HG03558 (cell line): Measurements from ENCODE around the gene PPP1R12C.
A peak's percentile ranks its signal among the peaks of the same experiment; 100 is the strongest.
"Not testable (repeated sequence)": the region's sequence is repeated elsewhere in the genome, so short reads cannot be mapped to it uniquely, and the experiment has no call there.

ENCODE experiments used
- ATAC-seq: cut with Tn5 transposase; IDR thresholded peaks from one replicate; pipeline ENCODE4 v1.9.1; 2021; ENCODE audit warnings: moderate number of reproducible peaks; ENCODE audit not compliant: unreplicated experiment; ENCODE audit errors: extremely low read depth

PPP1R12C gene

DNA sequence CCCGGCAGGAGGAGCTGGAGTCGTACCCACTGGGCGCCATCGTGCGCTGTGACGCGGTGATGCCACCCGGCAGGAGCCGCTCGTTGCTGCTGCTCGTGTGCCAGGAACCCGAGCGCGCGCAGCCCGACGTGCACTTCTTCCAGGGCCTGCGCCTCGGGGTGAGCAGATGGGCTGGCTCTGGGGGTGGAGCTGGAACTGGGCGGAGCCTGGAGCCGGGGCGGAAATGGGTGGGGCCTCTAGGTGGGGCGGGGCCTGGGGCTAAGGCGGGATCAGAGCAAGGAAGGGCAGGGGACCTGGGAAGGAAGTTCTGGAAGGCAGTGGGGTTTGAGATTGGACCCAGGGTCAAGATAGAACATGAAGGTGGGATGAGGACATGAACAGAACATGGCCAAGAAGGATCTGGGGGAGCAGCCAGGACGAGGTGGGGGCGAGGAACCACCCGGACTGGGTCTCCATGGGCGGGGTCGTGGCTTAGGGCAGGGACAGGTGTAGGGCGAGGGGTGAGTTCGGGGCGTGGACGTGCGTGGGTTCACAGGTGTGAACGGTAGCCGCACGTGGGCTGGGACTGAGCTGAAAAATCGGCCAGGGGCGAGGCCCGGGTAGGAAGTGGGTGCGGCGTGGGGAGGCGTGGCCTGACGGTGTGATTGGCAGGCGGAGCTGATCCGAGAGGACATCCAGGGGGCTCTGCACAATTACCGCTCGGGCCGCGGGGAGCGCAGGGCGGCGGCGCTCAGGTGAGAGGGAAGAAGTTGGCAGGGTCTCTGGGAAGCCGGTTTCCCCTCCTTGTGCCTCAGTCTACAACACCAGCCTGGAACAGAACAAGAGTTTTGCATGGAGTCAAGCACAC lies 37.1 kb downstream of the PPP1R12C start:
- ATAC-seq: no peak

DNA sequence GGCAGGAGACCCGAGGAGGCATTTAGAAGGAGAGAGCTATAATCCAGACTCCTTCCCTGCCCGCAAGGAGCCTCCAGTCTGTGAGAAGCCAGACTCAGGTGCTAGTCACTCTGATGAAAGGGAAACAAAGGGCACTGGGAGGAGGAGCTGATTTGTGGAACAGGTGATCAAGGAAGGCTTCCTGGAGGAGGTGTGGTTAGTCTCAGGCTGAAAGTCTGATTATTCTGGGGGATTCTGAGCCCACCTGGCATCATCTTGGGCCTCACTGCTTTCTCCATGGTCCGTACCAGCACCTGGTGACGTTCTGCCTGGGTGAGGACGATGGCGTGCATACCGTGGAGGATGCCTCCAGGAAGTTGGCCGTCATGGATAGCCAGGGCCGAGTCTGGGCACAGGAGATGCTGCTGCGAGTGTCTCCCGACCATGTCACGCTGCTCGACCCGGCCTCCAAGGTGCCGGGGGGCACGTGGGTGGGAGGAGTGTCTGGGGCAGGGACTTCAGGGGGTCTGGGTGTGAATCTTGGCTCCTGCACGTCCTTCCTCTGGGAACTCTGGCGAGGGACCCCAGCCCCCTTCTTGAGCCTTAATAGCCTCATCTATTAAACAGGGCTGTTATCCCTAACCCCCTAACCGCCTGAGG lies 37.9 kb downstream of the PPP1R12C start:
- ATAC-seq: no peak

DNA sequence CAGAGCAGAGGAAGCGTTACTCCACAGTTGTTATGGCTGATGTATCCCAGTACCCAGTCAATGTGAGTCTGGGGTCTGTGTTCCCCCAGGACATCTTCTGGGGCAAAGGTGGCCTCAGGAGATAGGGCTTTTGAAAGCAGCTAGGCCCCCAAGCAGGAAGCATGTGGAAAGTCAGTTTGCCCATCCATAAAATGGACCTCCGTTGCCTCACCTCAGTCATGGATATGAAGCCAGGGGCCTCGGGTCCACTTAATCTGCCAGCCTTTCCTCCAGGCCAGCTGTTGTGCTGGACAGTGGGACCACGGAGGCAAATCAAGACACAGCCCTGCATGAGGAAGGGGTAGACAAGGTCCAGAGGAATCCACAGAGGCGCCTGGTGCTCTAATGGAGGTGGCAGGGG lies 38.4 kb downstream of the PPP1R12C start:
- ATAC-seq: no peak

DNA sequence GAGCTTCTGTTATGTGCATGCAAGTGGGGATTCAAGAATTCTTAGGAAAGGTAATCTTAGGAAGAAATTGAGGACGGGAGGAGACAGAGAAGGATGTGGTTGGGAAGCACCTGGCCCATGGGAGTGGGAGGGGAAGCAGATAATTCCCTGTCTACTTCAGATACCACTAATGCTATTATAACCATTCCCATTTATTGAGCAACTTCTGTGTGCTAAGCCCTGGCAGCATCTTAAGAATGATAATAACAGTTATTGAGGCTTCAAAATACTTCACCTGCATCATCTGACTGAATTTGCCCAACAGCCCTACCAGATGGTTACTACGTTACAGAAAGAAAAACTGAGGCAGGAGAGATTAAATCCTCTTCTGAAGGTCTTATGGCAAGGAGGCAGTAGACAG lies 40.3 kb downstream of the PPP1R12C start:
- no peak for ATAC-seq

DNA sequence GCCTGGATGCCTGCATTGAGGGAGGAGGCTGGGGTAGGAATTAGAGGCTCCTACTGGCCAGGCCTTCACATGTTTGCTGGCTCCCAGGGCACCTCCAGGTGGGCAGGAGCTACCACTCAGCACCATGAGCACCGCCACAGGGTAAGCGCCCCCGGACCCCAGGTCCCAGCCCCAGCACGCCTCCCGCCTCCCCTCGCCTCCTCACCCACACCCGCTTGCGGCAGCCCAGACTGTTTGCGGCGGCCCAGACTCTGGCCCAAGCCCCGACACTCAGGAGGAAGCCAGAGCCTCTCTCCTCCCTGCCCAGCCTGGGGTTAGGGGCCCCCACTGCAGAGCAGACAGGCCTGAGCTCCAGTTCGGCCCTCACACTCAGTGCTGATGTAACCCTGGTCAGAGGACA lies 41.1 kb downstream of the PPP1R12C start:
- no peak for ATAC-seq

DNA sequence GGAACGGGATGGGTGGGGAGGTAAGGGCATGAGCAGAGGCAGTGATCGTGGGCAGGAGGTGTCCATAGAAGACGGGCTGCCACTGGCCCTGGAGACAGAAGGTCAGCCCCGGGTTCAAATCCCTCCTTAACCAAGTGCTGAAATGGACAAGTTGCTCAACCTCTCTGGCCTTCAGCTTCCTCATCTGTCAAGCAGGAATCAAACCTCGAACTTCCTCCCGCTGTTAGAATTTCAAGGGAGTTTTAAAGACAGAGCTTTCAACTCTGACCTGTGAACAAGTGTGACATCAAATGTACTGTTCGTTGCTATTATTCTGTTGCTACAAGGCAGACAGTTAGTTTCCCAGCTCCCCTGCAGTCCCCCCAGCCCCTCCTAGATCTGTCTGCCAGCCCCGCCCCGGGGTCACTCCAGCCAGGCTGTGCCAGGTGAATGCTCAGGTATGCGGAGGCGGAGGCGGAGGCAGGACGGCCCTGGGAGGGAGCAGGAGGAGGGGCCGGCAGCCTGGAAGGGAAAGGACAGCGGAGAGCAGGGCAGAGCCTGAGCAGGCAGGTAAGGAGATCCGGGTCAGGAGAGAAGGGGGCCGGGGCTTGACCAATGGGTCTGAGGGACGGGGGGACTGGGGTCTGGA lies 42.0 kb downstream of the PPP1R12C start, which contains the start of gene EPS8L1:
EPS8L1 (plus strand) TSS at position 499 of the 628 bp plus-strand sequence. CDS start 576 bp downstream, outside the sequence.
- ATAC-seq: no peak

DNA sequence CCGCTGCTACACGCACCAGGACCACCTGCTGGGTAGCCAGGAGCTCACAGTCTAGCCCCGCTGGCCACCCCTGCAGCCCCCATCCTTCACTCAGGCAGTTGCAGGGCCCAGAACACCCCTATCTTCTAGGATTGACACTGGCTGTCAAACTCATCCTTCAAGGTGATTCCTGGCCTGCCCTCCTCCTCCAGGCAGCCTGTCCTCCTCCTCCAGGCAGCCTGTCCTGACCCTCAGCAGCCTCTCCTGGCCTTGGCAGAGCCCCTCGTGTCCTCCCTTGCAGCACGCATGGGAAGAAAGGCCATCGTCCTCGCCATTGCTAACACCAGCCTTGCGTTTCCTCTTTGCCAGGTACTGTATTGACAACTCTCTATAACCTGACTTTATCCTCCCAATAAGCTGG lies 45.5 kb downstream of the PPP1R12C start:
- ATAC-seq: no peak

DNA sequence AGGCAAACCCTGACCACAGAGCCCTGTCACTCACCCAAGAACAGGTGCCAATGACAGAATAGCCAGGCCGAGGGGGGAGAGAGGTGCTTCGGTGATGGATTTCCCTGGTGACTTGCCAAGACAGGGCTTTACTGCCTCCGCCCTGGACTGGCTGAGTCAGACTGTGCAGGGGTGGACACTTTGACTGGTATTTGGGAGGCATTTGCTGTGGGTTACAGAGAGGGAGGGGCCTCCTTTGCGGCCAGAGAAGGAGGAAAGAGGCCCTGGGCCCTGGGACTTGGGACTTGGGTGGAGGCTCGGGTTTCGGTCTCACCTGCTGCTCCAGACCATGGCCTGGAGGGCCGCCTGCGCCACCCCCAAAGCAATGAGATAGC lies 46.3 kb downstream of the PPP1R12C start:
- no peak for ATAC-seq

DNA sequence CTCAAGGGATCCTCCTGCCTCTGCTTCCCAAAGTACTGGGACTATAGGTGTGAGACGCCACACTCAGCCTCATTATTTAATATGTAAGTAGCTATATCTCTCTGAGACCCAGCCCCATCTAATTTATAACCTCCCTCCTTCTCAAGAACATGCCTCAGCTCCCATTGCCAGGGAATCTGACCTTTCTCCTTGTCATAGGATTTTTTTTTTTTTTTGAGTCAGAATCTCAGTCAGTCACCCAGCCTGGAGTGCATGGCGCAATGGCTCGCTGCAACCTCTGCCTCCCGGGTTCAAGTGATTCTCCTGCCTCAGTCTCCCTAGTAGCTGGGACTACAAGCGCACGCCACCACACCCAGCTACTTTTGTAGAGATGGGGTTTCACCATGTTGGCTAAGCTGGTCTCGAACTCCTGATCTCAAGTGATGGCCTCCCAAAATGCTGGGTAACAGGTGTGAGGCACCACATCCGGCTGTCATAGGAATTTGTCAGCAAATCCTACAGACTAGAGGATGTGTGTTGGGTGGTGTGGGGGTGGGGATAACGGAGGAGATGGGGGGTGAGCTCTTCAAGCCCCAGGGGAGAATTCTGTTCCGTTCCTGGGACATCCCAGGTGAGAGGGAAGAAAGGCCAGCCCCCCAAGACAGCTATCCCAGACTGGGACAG lies 46.8 kb downstream of the PPP1R12C start:
- no peak for ATAC-seq

DNA sequence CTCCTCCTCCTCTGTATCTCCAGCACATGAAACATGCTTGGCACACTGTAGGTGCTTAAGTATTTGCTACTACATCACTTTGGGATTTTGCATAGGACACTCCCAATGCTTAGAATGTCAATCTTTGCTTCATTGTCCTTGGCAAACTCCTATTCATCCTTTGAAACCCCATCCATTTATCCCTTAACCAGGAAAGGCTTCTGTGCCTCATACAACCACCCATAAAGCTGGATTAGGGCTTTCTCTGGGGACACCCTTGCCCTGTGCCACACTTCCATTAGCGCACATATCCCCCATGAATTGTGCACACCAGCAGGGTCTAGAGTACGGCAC lies 47.6 kb downstream of the PPP1R12C start:
- no peak for ATAC-seq

DNA sequence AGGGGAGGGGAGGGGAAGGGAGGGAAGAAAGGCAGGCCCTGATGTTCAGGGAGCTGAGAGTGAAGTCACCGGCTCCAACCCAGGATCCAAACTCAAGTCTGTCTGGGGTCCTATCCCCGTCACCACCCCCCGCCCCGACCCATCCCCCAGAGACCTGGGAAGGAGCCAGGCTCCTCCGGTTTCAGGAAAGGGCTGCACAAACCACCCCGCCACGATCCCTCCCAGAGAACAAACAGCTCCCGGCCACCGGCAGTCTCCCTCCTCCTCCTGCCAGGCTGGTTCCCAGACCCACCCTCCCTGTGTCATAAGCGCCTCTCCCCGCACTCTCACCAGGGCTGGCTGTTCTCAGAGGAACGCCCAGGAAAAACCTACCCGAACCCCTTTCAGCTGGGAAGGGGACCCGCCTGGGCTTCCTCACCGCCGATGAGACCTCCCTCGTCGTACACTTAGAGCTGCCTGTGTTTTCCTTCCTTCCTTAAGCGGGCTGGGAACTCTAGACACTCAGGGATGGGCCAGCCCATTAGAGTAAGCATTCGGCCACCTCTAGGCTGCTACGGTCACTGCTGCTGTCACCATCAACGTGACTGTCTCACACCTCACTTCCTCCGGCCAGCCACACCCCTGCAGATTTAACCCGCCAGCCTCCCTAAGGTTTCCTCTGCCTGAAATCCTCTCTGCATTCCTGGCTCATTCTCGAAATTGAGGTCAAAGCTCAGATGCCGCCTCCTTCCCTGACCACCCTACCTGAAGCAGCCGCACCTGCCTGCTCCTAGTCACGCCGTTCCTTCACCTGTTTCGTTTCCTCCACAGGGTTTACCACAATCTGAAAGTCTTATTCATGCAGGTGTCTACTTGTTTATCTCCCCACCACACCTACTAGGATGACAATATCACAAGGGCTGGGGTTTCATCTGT lies 48.2 kb downstream of the PPP1R12C start:
- no peak for ATAC-seq

DNA sequence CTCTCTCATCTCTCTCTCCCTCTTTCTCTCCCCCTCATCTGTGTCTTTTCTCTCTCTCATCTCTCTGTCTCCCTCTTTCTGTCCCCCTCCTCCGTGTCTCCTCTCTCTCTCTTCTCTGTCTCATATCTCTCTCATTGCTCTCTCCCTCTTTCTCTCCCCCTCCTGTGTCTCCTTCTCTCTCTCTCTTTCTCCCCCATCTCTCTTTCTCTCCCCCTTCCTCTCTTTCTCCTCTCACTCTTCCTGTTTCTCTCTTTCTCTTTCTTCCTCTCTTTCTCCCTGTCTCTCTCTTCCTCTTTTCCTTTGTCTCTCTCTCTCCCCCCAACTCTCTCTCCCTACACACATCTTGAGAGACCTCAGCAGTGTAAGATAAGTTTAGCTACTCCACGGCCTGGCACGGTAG lies 49.6 kb downstream of the PPP1R12C start:
- ATAC-seq: no peak

DNA sequence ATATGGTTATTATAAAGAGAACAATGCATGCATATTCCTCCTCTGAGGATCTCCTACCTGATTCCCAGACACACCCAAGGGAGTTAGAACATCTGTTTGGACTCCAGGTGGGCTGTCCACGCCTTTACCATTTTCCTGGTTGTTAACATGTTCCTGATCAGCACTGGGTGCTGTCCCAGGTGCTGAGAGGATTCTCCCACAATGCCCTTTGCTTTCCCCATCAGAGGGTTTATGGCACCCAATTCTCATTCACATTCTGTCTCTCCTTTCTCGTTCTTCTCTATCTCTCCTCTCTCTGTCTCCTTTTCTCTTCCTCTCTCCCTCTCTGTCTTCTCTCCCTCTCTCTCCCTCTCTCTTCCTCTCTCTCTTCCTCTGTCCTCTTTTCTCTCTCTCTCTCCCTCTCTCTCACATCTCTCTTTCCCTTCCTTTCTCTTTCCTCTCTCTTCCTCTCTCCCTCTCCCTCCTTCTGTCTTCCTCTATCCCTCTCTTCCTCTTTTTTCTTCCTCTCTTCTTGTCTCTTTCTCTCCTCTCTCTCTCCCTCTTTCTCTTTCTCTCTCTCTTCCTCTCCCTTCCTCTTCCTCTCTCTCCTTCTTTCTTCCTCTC lies 51.2 kb downstream of the PPP1R12C start:
- ATAC-seq: no peak

DNA sequence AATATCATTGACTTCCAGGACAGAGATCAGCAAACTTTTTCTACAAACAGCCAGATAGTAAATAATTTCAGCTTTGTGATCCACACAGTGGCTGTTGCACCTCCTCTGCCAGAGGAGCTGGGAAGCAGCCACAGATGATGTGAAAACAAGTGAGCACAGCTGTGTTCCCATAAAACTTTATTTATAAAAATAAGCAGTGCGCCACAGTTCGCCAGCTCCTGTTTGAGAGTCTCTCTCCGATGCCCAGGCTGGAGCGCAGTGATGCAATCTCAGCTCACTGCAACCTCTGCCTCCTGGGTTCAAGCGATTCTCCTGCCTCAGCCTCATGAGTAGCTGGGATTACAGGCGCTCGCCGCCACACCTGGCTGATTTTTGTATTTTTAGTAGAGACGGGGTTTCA lies 51.9 kb downstream of the PPP1R12C start:
- ATAC-seq: not testable (repeated sequence)

DNA sequence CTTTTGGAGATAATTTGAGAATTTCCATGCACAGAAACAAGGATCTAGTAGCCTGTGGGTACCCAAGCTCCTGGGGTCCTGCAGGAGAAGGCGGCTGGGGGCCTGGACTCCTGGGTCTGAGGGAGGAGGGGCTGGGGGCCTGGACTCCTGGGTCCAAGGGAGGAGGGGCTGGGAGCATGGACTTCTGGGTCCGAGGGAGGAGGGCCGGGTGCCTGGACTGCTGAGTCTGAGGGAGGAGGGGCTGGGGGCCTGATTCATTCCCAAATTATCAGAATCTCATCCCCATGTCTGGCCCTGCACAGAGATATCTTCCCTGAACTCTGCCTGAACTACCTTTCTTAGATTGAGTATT lies 54.0 kb downstream of the PPP1R12C start:
- ATAC-seq: no peak

DNA sequence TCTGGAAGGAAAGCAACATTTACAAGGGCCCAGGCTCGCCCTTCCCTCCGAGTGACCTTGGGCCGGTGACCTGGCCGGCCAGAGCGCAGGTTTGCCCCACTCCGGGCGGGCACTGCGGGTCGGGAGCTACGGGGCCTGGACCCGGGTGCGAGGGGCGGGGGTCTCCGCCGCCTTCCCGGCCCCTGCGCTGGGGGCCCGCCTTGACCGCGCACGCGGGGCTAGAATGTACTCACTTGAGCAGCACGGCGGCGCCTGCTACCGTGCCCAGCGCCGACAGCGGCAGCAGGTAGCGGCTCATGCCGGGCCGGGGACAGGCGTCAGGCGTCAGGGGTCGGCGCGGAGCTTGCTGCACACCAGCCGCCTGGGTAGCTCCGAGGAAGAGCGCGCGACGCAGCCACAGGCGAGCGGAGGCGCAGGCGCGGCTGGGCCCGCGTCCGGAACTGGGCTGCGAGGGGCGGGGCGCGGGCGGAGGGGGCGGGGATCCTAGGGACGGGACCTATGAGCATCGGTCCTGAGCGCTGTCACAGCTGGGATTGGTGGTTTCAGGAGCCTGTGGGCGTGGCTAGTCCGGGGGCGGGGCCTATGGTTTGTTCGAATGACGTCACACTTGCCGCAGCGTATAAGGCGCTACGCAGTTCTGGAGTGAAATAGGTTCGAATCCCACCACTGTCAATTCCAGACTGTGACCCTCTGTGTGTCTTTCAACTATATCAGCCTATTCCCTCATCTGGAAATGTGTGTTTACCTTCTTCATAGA lies 54.5 kb downstream of the PPP1R12C start, which contains the start of gene RDH13:
RDH13 (minus strand) TSS at position 414 of the 757 bp plus-strand sequence; CDS start at position 298, 116 bp downstream.
- peak; percentile 45 for ATAC-seq

DNA sequence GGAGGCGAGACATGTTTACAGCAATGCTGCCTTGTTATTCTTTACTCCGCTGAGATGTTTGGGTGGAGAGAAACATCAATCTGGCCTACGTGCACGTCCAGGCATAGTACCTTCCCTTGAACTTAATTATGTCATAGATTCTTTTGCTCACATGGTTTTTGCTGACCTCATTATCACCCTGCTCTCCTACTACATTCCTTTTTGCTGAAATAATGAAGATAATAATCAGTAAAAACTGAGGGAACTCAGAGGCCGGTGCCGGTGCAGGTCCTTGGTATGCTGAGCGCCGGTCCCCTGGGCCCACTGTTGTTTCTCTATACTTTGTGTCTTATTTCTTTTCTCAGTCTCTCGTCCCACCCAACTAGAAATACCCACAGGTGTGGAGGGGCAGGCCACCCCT lies 57.1 kb downstream of the PPP1R12C start:
- not testable (repeated sequence) for ATAC-seq

DNA sequence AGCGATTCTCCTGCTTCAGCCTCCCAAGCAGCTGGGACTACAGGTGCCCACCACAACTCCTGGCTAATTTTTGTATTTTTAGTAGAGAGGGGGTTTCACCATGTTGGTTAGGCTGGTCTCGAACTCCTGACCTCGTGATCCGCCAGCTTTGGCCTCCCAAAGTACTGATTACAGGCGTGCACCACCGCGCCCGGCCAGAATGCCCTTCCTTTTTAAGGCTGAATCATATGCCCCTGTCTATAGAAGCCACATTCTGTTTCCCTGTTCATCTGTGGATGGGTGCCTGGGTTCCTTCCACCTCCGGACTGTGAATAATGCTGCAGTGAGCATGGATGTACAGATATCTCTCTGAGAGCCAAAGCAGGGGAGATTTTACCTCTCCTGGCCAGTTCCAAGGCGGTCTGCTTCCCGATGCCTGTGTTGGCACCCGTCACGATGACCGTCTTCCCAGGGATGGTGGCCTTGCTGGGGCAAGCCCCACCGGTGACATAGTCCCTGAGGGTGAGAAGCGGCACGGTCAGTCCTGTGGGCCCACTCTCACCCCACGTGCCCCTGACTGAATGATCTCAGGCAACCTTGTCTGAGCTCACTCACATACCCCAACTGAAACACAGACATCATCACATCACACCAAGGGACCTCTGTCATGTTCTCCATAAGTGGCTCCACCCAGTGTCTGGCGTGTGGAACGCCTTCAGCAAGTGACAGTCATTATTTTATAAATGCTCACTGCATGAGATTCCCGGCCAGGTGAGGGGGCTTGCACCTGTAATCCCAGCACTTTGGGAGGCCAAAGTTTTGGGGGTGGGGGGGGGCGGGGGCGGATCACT lies 58.4 kb downstream of the PPP1R12C start:
- no peak for ATAC-seq
